ENCODE measurements around the gene HEXA.
A peak's percentile ranks its signal among the peaks of the same experiment; 100 is the strongest.

The HEXA gene

GRCh38 chr15:72375501-72375845 lies 341 bp downstream of the HEXA start:
- DNase-seq (ENCODE audit: low spot score) = peak; percentile 45

GRCh38 chr15:72372361-72372760 lies 3.5 kb downstream of the HEXA start:
- DNase-seq (ENCODE audit: low spot score) = no peak

GRCh38 chr15:72369964-72370363 lies 5.8 kb downstream of the HEXA start:
- no peak for DNase-seq (ENCODE audit: low spot score)

DNA sequence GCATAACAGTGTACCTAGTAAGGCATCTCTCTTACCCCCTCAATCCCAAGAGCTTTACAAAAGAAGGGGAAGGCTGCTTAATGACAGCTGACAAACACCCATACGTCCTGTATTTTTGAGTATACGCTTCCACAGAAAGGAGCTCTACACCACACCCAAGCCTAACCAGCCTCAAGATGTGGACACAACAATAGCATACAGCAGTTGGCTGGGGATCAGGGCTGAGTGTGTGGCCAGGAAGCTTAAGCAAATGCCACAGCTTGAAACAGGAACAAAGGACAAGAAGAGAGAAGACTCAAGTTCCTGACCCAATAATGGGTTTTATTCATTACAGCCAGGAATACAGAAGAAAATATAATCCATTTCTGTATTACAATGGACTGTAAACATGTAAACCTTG lies 6.9 kb downstream of the HEXA start:
- no peak for DNase-seq (ENCODE audit: low spot score)

- DNase-seq (ENCODE audit: low spot score) = no peak
Measured at GRCh38 chr15:72368325-72368724, 7.5 kb downstream of the HEXA start.

DNA sequence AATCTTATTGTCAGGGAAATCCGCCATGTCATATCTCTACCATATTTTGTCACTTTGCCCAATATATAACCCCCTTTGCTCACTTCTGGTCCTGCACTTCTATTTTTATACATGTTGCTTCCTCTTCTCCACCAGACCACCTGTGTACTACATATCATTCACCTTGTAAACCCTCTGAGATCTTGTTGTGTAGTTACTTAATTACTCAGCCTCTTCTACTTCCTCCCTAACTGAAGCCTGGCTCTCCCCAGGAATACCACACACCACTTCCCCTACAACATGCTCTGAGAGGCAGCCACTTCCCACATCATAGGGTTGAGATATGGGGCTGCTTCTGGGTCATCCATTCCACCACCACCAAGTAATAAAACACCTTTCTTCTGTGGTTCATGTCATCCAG lies 10.0 kb downstream of the HEXA start:
- peak; percentile 46 for DNase-seq (ENCODE audit: low spot score)

DNA sequence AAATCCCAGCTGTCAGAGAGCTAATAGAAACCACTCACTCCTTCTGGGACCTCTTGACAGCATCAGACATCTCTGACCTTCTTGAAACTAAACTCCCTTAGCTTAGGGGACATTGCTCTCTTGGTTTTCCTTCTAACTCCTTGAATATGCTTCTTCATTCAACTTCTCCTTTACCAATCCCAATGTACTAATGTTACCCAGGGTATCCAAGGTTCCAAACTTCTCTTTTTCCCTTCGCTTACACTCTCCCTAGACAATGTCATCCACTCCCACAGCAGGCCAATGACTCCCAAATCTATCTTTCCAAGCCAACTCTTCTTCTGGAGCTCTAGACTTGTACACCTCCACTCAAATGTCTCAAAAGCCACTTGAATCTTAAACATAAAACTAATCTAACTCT lies 14.6 kb downstream of the HEXA start:
- no peak for DNase-seq (ENCODE audit: low spot score)

- DNase-seq (ENCODE audit: low spot score) = no peak
Measured at GRCh38 chr15:72358650-72359171, 17.1 kb downstream of the HEXA start.

DNA sequence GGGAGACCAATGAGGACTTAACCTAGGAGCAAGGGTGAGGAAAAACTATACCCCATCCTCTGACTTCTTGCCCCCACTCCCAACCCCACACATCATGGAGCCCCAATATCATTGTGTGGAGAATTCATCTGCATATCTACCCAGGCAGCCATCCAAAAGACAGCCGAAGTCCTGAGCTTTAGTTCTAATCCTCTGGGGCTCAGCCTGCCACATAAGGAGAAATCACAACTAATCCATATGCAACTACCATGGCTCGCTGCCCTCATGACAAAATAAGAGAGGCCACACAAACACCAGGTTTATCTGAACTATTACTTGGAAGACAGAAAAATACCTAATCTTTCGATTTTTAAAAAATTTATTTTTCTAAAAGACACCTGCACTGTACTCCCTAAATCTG lies 17.7 kb downstream of the HEXA start:
- DNase-seq (ENCODE audit: low spot score) = no peak

- no peak for DNase-seq (ENCODE audit: low spot score)
Measured at GRCh38 chr15:72354496-72354895, 21.3 kb downstream of the HEXA start.

GRCh38 chr15:72353266-72353665 lies 22.5 kb downstream of the HEXA start:
- no peak for DNase-seq (ENCODE audit: low spot score)

GRCh38 chr15:72345806-72346205 lies 30.0 kb downstream of the HEXA start:
- DNase-seq (ENCODE audit: low spot score) = no peak

DNA sequence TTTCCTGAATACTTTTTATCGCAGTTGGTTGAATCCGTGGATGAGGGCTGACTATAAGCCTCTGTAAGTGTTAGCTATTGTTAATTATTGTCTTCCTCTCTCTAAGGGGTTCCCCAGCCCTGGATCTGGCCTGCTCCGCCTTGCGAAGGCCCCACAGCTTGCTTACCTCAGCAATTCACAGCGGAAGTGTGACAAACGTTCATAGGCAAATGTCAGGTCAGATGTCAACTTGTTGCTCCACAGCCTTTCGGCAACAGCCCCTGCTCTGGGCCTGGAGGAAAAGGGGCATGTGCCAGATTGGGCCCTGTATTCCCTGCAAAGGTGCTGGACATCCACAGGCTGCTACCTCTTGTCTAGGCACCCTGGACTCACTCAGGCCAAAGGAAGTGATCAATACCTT lies 30.5 kb downstream of the HEXA start:
- no peak for DNase-seq (ENCODE audit: low spot score)

- no peak for DNase-seq (ENCODE audit: low spot score)
Measured at GRCh38 chr15:72344602-72345001, 31.2 kb downstream of the HEXA start.

DNA sequence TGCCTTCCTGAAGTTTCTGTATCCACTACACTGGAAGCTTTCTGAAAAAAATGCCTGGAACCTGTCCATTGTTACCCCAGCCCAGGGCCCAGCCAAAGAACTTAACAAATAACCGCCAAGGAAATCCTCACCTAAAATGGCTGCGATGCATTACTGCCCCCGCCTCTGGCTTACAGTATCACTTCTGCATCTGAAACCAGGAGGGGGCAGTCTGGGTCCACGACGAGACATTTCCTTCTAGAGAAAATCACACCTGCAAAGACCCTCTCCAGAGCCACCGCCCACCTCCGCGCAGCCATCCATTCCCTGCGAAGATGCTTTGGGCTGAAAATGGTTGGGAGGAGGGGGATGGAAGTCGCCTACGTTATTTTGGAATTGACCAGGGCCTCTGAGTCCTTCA lies 33.4 kb downstream of the HEXA start:
- peak; percentile 31 for DNase-seq (ENCODE audit: low spot score)

- no peak for DNase-seq (ENCODE audit: low spot score)
Measured at GRCh38 chr15:72341361-72341760, 34.5 kb downstream of the HEXA start.

DNA sequence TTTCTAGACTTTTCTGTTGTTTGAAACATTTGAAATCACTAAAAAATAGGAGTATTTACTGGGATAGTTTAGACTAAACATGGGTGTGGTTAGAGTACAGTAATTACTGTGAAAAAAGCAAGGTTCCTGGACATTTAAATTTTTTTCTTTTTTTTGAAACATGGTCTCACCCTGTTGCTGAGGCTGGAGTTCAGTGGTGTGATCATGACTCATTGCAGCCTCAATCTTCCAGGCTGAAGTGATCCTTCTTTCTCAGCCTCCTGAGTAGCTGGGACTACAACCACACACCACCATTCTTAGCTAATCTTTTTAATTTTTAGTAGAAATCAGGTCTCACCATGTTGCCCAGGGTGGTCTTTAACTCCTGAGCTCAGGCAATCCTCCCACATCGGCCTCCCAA lies 35.4 kb downstream of the HEXA start:
- DNase-seq (ENCODE audit: low spot score) = no peak

GRCh38 chr15:72339777-72340177 lies 36.0 kb downstream of the HEXA start:
- no peak for DNase-seq (ENCODE audit: low spot score)

DNA sequence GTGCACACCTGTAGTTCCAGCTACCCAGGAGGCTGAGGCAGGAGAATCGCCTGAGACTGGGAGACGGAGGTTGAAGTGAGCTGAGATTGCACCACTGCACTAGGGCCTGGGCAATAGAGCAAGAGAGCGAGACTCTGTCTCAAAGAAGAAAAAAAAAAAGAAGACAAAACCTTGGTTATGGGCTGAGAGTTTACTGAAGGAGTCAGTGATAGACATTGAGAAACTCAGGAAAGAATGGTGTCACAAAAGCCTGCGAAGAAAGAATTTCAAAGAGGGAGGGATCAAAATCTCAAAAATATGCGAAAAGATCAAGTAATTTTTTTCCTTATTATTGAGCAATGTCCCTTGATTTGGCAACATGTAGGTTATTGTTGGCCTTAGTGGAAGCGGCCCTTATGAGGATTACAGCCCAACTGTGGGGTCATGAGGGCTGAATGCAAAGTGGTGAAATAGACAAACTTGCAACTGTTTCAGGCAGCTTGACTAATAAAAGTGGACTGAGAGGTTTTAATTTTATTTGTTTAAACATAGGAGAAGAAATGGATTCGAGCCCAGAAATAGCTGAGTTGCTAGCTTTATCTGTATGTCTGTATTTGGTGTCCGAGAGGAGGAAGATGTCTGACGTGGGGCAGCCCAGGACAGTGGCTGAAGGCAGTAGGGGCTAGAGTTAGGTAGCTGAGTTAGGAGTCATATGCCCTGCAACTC lies 37.0 kb downstream of the HEXA start:
- DNase-seq (ENCODE audit: low spot score) = no peak

DNA sequence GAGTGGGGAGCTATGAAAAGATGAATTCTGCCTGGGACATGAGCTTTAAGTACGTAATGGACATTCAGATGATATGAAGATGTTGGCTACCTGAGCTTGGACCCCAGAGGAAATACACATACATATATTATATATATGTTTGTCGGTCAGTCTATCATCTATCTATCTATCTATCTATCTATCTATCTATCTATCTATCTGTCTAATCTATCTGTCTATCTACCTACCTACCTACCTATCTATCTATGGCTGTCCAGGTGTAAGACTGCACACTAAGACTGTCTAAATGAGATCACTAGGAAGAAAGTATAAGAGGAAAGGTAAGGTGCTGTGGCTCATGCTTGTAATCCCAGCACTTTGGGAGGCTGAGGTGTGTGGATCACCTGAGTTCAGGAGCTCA lies 37.7 kb downstream of the HEXA start:
- no peak for DNase-seq (ENCODE audit: low spot score)

- no peak for DNase-seq (ENCODE audit: low spot score)
Measured at GRCh38 chr15:72334842-72335241, 41.0 kb downstream of the HEXA start.

DNA sequence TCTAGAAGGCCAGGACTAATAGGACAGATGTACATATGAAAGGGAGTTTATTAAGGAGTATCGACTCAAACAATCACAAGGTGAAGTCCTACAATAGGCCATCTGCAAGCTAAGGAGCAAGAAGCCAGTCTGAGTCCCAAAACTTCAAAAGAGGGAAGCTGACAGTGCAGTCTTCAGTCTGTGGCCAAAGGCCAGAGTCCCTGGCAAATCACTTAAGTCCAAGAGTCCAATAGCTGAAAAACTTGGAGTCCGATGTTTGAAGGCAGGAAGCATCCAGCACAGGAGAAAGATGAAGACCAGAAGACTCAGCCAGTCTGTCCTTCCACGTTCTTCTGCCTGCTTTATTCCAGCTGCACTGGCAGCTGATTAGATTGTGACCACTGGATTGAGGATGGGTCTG lies 44.8 kb downstream of the HEXA start:
- no peak for DNase-seq (ENCODE audit: low spot score)

GRCh38 chr15:72323752-72324151 lies 52.1 kb downstream of the HEXA start:
- DNase-seq (ENCODE audit: low spot score) = no peak

DNA sequence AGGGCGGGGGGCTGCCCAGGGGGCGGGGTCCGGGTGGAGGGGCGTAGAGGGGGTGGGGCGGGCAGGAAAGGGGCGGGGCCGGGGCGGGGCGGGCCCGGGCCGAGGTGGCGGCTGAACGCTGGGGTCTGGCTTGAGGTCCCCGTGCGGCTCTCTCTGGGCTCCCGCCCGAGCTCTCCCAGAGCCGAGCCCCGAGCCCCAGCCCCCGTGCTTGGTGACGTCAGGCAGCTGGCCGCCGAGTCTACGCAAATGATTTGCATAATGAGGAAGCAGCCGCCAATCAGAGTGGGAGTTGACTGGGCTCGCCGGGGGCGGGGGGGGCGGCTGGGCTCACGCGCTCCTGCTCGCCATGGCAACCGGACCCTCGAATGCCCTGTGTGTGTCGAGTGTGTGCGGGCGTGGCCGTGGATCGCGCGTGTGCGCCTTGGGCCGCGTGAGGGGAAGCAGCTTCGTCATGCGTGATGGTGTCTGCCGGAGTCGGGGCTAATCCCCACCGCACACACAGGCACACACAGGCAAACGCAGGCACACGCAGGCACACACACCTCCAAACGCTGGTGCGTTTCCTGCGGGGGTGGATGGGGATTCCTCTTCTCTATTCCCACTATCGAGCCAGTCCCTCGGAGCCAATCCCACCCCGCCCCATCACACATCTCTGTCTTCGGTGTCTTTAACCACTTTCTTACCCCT lies 55.7 kb downstream of the HEXA start, which contains the start of gene CELF6:
CELF6 (minus strand) TSS at position 173 of the 687 bp plus-strand sequence. CDS start 283 bp downstream, outside the sequence.
- peak; percentile 50 for DNase-seq (ENCODE audit: low spot score)

All from CD4-positive, alpha-beta T cell treated with Interleukin-6 at 100 ng/mL for 8 hours (primary cell).